Inflammatory macrophage treated with lipopolysaccharide for 4 hours (primary cell): ENCODE measurements around the gene TBRG1.
A peak's percentile ranks its signal among the peaks of the same experiment; 100 is the strongest.

Experiments used
- DNase-seq: peaks from one replicate; pipeline ENCODE4 v3.0.0-alpha.2; 2020

The TBRG1 gene

GRCh38 chr11:124663861-124664260 is 41.2 kb downstream of the TBRG1 start:
- no peak for DNase-seq

- no peak for DNase-seq
These were observed 44.9 kb downstream of the TBRG1 start for GRCh38 chr11:124667601-124668000.

- DNase-seq: peak; percentile 46
These were observed 46.5 kb downstream of the TBRG1 start for GRCh38 chr11:124669193-124669592.

GRCh38 chr11:124670732-124671131 is 48.1 kb downstream of the TBRG1 start:
- peak; percentile 52 for DNase-seq

- DNase-seq: no peak
These were observed 50.0 kb downstream of the TBRG1 start for GRCh38 chr11:124672536-124673215.

GRCh38 chr11:124673333-124674167 is 50.9 kb downstream of the TBRG1 start, which contains the start of the genes SIAE and SPA17:
TSS of gene SIAE (minus strand) at chr11:124673739. CDS start at chr11:124673708, 31 bp downstream.
TSS of gene SPA17 (plus strand) at chr11:124673904. CDS start at chr11:124675265, 1,361 bp downstream.
- peak; percentile 92 for DNase-seq

GRCh38 chr11:124674168-124674517 is 51.5 kb downstream of the TBRG1 start:
- DNase-seq: no peak

- no peak for DNase-seq
These were observed 51.9 kb downstream of the TBRG1 start for GRCh38 chr11:124674571-124674970.

- peak; percentile 26 for DNase-seq
These were observed 53.7 kb downstream of the TBRG1 start for GRCh38 chr11:124676386-124676785.

- no peak for DNase-seq
These were observed 55.8 kb downstream of the TBRG1 start for GRCh38 chr11:124678416-124678815.

- DNase-seq: no peak
These were observed 58.8 kb downstream of the TBRG1 start for GRCh38 chr11:124681421-124681820.

- DNase-seq: no peak
These were observed 59.8 kb downstream of the TBRG1 start for GRCh38 chr11:124682443-124682842.
